ENCODE measurements around the gene LAMA3.

GRCh38 chr18:23824669-23825068 lies 135.4 kb downstream of the LAMA3 start:
- no peak for TF ChIP-seq CTCF (IDR thresholded peaks at IDR 0.05)
- TF ChIP-seq POLR2A (IDR thresholded peaks at IDR 0.05), result no peak
